Peyer's patch (tissue), 4 donors: ENCODE measurements around the gene RANGRF.

Experiments
- CTCF ChIP-seq, 6 experiments: fragments of 450-650 bp in 4 of 6; fragments of 200-600 bp in 2 of 6; sonication (generic) in 1 of 6; IDR thresholded peaks; one replicate each; pipeline ENCODE4 v1.5.1; 2017 to 2019; ENCODE audit warnings: antibody characterized with exemption in 6 of 6, mild to moderate bottlenecking in 3 of 6, moderate library complexity in 1 of 6
- POLR2A ChIP-seq, 2 donors: fragments of 450-650 bp; IDR thresholded peaks; one replicate each; pipeline ENCODE4 v1.5.1; 2017; ENCODE audit warnings: antibody characterized with exemption in 2 of 2, mild to moderate bottlenecking in 2 of 2, moderate library complexity in 2 of 2

DNA sequence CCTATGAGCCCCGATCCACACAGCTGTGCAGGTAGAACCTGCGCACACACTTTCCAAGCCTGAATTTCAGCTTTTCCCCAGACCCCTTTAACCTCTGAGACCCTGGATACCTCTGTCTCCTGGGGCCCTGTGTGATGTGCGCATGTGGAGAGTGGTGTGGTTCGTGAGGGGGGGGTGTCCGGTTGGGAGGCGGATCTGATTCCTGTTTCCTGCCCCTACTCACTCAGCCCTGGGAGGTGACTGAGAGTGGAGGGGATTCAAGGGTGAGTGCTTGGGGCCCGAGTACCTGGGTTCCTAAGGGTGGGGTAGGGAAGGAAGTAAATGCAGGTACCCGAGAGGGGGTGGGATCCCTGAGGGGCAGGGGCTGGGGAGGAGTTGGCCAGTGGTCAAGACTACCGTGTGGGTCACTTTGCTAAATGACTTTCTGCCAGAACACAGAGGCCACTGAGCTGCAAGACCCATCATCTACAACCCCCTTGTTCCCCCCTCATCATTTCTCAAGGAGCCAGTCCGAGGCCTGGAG lies 22.2 kb downstream of the RANGRF start:
- TF ChIP-seq CTCF (IDR thresholded peaks at IDR 0.05) (no peak), POLR2A (IDR thresholded peaks at IDR 0.05) (no peak)
